Panc1 (cell line): ENCODE measurements around the gene LETM1.

Source experiments
- CTCF ChIP-seq: fragments of 450-650 bp; IDR thresholded peaks from 2 replicates; pipeline ENCODE4 v1.5.1; 2017; ENCODE audit warnings: mild to moderate bottlenecking
- POLR2AphosphoS5 ChIP-seq: IDR thresholded peaks from 2 replicates; pipeline ENCODE4 v1.6.1; 2012; ENCODE audit warnings: mild to moderate bottlenecking, low read depth, low read length, moderate library complexity
- TCF7L2 ChIP-seq: IDR thresholded peaks from 2 replicates; pipeline ENCODE4 v1.6.1; 2011; ENCODE audit warnings: mild to moderate bottlenecking, low read depth, low read length, inconsistent platforms

DNA sequence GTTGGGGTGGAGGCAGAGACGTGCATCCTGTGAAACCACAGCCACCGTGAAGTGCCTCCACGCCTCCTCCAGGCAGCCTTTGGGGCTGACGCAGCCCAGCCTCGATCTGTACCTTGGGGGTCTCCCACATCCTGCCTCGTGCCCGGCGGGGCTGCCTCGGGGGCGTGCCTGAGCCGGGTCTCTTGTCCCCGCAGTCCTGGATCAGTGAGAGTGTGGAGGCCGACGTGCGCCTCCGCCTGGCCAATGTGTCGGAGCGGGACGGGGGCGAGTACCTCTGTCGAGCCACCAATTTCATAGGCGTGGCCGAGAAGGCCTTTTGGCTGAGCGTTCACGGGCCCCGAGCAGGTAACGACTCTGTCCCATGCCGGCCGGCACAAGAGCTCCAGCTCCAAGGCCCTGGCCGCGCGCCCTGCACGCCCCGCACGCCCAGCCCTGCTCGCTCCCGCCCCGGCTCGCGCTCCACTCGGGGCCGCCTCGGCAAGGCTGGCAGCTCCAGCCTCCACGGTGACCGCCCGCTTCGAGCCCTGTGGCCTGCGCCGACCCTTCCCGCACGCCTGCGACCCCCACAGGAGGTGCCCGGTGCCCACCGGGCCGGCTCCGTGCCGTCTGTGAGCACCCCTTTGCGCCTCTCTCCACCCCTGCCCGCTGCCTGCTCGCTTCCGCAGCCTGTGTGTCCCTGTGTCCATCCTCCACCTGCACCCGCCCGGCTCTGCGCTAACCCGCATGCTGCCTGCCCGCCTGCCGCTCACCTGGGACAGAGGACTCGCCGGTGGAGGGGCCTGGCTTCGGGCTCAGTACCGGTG lies 53.0 kb downstream of the LETM1 start:
- TF ChIP-seq CTCF (no peak), POLR2AphosphoS5 (no peak), TCF7L2 (no peak)
